BE2C (cell line): ENCODE results near the gene HEPACAM2. TPM values are rescaled to one million over a fixed set of nuclear protein-coding genes. Genes with fewer than 3 reads are reported as not detected.

Experiments
- DNase-seq: peaks from one replicate; pipeline ENCODE4 v3.0.0-alpha.2; 2020
- H3K27me3 ChIP-seq: fragments of 250-450 bp; sonication (Bioruptor Pico); 2 replicates; pipeline ENCODE4 v1.5.1; 2020; ENCODE audit warnings: mild to moderate bottlenecking
- H3K36me3 ChIP-seq: fragments of 250-450 bp; sonication (Bioruptor Pico); 2 replicates; pipeline ENCODE4 v1.5.1; 2020; ENCODE audit warnings: mild to moderate bottlenecking
- H3K4me1 ChIP-seq: fragments of 250-450 bp; sonication (Bioruptor Pico); 2 replicates; pipeline ENCODE4 v1.5.1; 2020
- H3K4me3 ChIP-seq: 2 replicates; pipeline ENCODE4 v1.5.1; 2011; ENCODE audit warnings: low read depth, low read length
- H3K9me3 ChIP-seq: fragments of 250-450 bp; sonication (Bioruptor Pico); 2 replicates; pipeline ENCODE4 v1.5.1; 2020
- CTCF ChIP-seq: IDR thresholded peaks from 2 replicates; pipeline ENCODE4 v1.5.1; 2012; ENCODE audit warnings: mild to moderate bottlenecking, low read depth, low read length
- polyA plus RNA-seq: library from polyadenylated mRNA; unstranded; fragments of >200 nt; gene quantifications from one replicate; pipeline ENCODE4 v1.2.1, GENCODE V29; 2012; ENCODE audit warnings: low read depth, missing spikeins; ENCODE audit not compliant: insufficient read length, insufficient read depth

HEPACAM2 gene
- 0.46 TPM for polyA plus RNA-seq

GRCh38 chr7:93226310-93226709 lies at the start of gene HEPACAM2:
TSS of gene HEPACAM2 (minus strand) at chr7:93226469.
- no peaks in the 10 kb centered on the region for H3K36me3 ChIP-seq
- H3K4me3 ChIP-seq = no peak within 1 kb of the TSS

GRCh38 chr7:93265220-93265619 lies 39.0 kb upstream of the HEPACAM2 start:
- H3K36me3 ChIP-seq = no peaks in the 10 kb centered on the region
- H3K4me1 ChIP-seq = no peaks in the 10 kb centered on the region
- no peak for DNase-seq
- H3K4me3 ChIP-seq = no peak overlapping the region
- no peak for TF ChIP-seq CTCF
- no peaks in the 10 kb centered on the region for H3K9me3 ChIP-seq
- H3K27me3 ChIP-seq = no peaks in the 10 kb centered on the region

More at GRCh38 chr7:93226310-93226709, at the start of gene HEPACAM2:
- Histone ChIP-seq H3K9me3 (no peaks in the 10 kb centered on the region), H3K4me1 (no peaks in the 10 kb centered on the region), H3K27me3 (peaks cover 16% of the 10 kb centered on the region; the same call in 1 of the 2 replicates)
- DNase-seq = no peak
- no peak for TF ChIP-seq CTCF

- H3K9me3 ChIP-seq = no peaks in the 10 kb centered on the region
- H3K36me3 ChIP-seq = no peaks in the 10 kb centered on the region
- H3K4me3 ChIP-seq = no peak overlapping the region
- no peaks in the 10 kb centered on the region for H3K4me1 ChIP-seq
- no peak for TF ChIP-seq CTCF
- DNase-seq = no peak
- no peaks in the 10 kb centered on the region for H3K27me3 ChIP-seq
Observed at GRCh38 chr7:93262535-93262934, 36.3 kb upstream of the HEPACAM2 start.

- TF ChIP-seq CTCF = no peak
- no peaks in the 10 kb centered on the region for H3K27me3 ChIP-seq
- no peak overlapping the region for H3K4me3 ChIP-seq
Observed at GRCh38 chr7:93258661-93259060, 32.4 kb upstream of the HEPACAM2 start.

GRCh38 chr7:93249491-93250148 lies 23.4 kb upstream of the HEPACAM2 start:
- TF ChIP-seq CTCF = no peak
- H3K4me1 ChIP-seq = no peaks in the 10 kb centered on the region
- H3K27me3 ChIP-seq = no peaks in the 10 kb centered on the region
- H3K9me3 ChIP-seq = no peaks in the 10 kb centered on the region
- no peak overlapping the region for H3K4me3 ChIP-seq
- H3K36me3 ChIP-seq = no peaks in the 10 kb centered on the region
- no peak for DNase-seq

More at GRCh38 chr7:93258661-93259060, 32.4 kb upstream of the HEPACAM2 start:
- H3K4me1 ChIP-seq = no peaks in the 10 kb centered on the region
- DNase-seq = no peak
- H3K9me3 ChIP-seq = no peaks in the 10 kb centered on the region
- H3K36me3 ChIP-seq = no peaks in the 10 kb centered on the region
